Neutrophil (primary cell): Measurements from ENCODE around the gene CCDC9.

Experiments
- H3K27ac ChIP-seq: fragments of 200-600 bp; sonication (generic); 2 replicates; pipeline ENCODE4 v1.5.1; 2016; ENCODE audit warnings: mild to moderate bottlenecking, moderate library complexity
- H3K27me3 ChIP-seq: fragments of 200-600 bp; sonication (generic); 2 replicates; pipeline ENCODE4 v1.6.0; 2016; ENCODE audit warnings: mild to moderate bottlenecking
- H3K36me3 ChIP-seq: fragments of 200-600 bp; sonication (generic); 2 replicates; pipeline ENCODE4 v1.5.1; 2017
- H3K4me1 ChIP-seq, 2 experiments: fragments of 200-600 bp in 1 of 2; sonication (generic) in 1 of 2; 1 replicate in 1 of 2; 2 replicates in 1 of 2; pipeline versions ENCODE4 v1.5.1 to v1.6.1; 2013 to 2016; ENCODE audit warnings: low read depth in 1 of 2, low read length in 1 of 2, mild to moderate bottlenecking in 1 of 2, moderate library complexity in 1 of 2; ENCODE audit not compliant: control insufficient read depth in 1 of 2, insufficient read depth in 1 of 2
- H3K4me3 ChIP-seq, 2 experiments: fragments of 200-600 bp in 1 of 2; sonication (generic) in 1 of 2; 1 replicate in 1 of 2; 2 replicates in 1 of 2; pipeline ENCODE4 v1.5.1; 2013 to 2016; ENCODE audit warnings: low read depth in 1 of 2, low read length in 1 of 2, mild to moderate bottlenecking in 1 of 2, moderate library complexity in 1 of 2
- H3K9me3 ChIP-seq: fragments of 200-600 bp; sonication (generic); 2 replicates; pipeline ENCODE4 v1.5.1; 2016
- TF ChIP-seq, protein P1 (sequence below): fragments of 200-600 bp; sonication (generic); IDR thresholded peaks from 2 replicates; pipeline ENCODE4 v1.5.1; 2016; ENCODE audit warnings: antibody characterized with exemption

The CCDC9 gene

DNA sequence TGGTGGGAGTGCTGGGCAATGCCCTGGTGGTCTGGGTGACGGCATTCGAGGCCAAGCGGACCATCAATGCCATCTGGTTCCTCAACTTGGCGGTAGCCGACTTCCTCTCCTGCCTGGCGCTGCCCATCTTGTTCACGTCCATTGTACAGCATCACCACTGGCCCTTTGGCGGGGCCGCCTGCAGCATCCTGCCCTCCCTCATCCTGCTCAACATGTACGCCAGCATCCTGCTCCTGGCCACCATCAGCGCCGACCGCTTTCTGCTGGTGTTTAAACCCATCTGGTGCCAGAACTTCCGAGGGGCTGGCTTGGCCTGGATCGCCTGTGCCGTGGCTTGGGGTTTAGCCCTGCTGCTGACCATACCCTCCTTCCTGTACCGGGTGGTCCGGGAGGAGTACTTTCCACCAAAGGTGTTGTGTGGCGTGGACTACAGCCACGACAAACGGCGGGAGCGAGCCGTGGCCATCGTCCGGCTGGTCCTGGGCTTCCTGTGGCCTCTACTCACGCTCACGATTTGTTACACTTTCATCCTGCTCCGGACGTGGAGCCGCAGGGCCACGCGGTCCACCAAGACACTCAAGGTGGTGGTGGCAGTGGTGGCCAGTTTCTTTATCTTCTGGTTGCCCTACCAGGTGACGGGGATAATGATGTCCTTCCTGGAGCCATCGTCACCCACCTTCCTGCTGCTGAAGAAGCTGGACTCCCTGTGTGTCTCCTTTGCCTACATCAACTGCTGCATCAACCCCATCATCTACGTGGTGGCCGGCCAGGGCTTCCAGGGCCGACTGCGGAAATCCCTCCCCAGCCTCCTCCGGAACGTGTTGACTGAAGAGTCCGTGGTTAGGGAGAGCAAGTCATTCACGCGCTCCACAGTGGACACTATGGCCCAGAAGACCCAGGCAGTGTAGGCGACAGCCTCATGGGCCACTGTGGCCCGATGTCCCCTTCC, 63.9 kb downstream of the CCDC9 start:
- H3K4me1 ChIP-seq: peaks cover 98% of the 10 kb centered on the region in 2 experiments
- TF ChIP-seq, protein P1, sequence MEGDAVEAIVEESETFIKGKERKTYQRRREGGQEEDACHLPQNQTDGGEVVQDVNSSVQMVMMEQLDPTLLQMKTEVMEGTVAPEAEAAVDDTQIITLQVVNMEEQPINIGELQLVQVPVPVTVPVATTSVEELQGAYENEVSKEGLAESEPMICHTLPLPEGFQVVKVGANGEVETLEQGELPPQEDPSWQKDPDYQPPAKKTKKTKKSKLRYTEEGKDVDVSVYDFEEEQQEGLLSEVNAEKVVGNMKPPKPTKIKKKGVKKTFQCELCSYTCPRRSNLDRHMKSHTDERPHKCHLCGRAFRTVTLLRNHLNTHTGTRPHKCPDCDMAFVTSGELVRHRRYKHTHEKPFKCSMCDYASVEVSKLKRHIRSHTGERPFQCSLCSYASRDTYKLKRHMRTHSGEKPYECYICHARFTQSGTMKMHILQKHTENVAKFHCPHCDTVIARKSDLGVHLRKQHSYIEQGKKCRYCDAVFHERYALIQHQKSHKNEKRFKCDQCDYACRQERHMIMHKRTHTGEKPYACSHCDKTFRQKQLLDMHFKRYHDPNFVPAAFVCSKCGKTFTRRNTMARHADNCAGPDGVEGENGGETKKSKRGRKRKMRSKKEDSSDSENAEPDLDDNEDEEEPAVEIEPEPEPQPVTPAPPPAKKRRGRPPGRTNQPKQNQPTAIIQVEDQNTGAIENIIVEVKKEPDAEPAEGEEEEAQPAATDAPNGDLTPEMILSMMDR: no peak

More for the DNA sequence above, 63.9 kb downstream of the CCDC9 start:
- peak overlapping the region; percentile 100 for H3K27ac ChIP-seq
- peaks cover 12% of the 10 kb centered on the region for H3K9me3 ChIP-seq
- H3K27me3 ChIP-seq: no peaks in the 10 kb centered on the region
- H3K36me3 ChIP-seq: peaks cover 73% of the 10 kb centered on the region
- peak overlapping the region in 1 of 2 experiments; percentile 11 for H3K4me3 ChIP-seq
